IMR-90 (cell line): ENCODE data around the gene SPTLC3. TPM values are rescaled to one million over a fixed set of nuclear protein-coding genes. Genes with fewer than 3 reads are reported as not detected.

Experiments
- ATAC-seq: fragments of 200-7000 bp; cut with Tn5 transposase; 2 replicates; pipeline ENCODE4 v1.9.1; 2020; ENCODE audit warnings: low read depth, mild to moderate bottlenecking, moderate library complexity
- BruUV-seq: library from RNA; stranded (reverse); fragments of 400-500 nt; replicated peaks from 2 replicates; lab custom pipeline; 2021; lab: Mats Ljungman, UMichigan
- CTCF ChIA-PET: fragments of 300-600 bp; formaldehyde crosslinking; extraction: SDS; loops from one replicate; lab custom pipeline; 2021; ENCODE audit warnings: antibody characterized with exemption; lab: Yijun Ruan, JAX
- POLR2A ChIA-PET: fragments of 300-600 bp; sonication (Branson Sonifier 250); formaldehyde crosslinking; loops from one replicate; lab custom pipeline; 2022; ENCODE audit warnings: antibody characterized with exemption; ENCODE audit not compliant: unreplicated experiment; lab: Charles Lee
- DNase-seq: peaks from one replicate; pipeline ENCODE4 v3.0.0; 2013
- H2AFZ ChIP-seq: replicated peaks from 2 replicates; pipeline ENCODE3; 2013; ENCODE audit warnings: low read length, mild to moderate bottlenecking; ENCODE audit not compliant: poor library complexity
- H2AK5ac ChIP-seq: 2 replicates; pipeline ENCODE4 v1.6.1; 2013; ENCODE audit warnings: low read depth, low read length, inconsistent platforms
- H2AK9ac ChIP-seq: replicated peaks from 2 replicates; pipeline ENCODE3; 2013; ENCODE audit warnings: mild to moderate bottlenecking, low read depth, low read length, moderate library complexity; ENCODE audit not compliant: poor library complexity
- H2BK120ac ChIP-seq: 2 replicates; pipeline ENCODE4 v1.6.1; 2013; ENCODE audit warnings: low read depth, low read length, inconsistent platforms
- H2BK15ac ChIP-seq: 3 replicates; pipeline ENCODE4 v1.6.1; 2013; ENCODE audit warnings: low read depth, low read length, inconsistent platforms
- H2BK20ac ChIP-seq: 2 replicates; pipeline ENCODE4 v1.6.1; 2013; ENCODE audit warnings: low read depth, mild to moderate bottlenecking, inconsistent platforms, low read length, moderate library complexity
- H2BK5ac ChIP-seq: 2 replicates; pipeline ENCODE4 v1.6.1; 2013; ENCODE audit warnings: mild to moderate bottlenecking, low read depth, low read length, inconsistent platforms; ENCODE audit not compliant: poor library complexity, severe bottlenecking
- H3K14ac ChIP-seq: replicated peaks from 2 replicates; pipeline ENCODE4 v1.6.1; 2013; ENCODE audit warnings: low read depth, low read length, inconsistent platforms
- H3K18ac ChIP-seq: 2 replicates; pipeline ENCODE4 v1.6.1; 2013; ENCODE audit warnings: low read depth, low read length, control low read depth
- H3K23ac ChIP-seq: 2 replicates; pipeline ENCODE4 v1.6.1; 2013; ENCODE audit warnings: low read depth, low read length, inconsistent platforms
- H3K27ac ChIP-seq: 2 replicates; pipeline ENCODE4 v1.5.1; 2013; ENCODE audit warnings: mild to moderate bottlenecking, control low read depth, low read length; ENCODE audit not compliant: insufficient read depth
- H3K27me3 ChIP-seq: 2 replicates; pipeline ENCODE4 v1.6.1; 2013; ENCODE audit warnings: low read length; ENCODE audit not compliant: control insufficient read depth, insufficient read depth
- H3K36me3 ChIP-seq: 2 replicates; pipeline ENCODE4 v1.6.1; 2013; ENCODE audit warnings: low read length, mixed read lengths; ENCODE audit not compliant: control insufficient read depth, insufficient read depth
- H3K4ac ChIP-seq: 2 replicates; pipeline ENCODE4 v1.6.1; 2013; ENCODE audit warnings: low read depth, low read length, inconsistent platforms
- H3K4me1 ChIP-seq: 2 replicates; pipeline ENCODE4 v1.6.1; 2013; ENCODE audit warnings: low read length, mixed read lengths; ENCODE audit not compliant: control insufficient read depth, insufficient read depth
- H3K4me2 ChIP-seq: 2 replicates; pipeline ENCODE4 v1.6.1; 2013; ENCODE audit warnings: low read depth, mild to moderate bottlenecking, control low read depth, low read length, moderate library complexity
- H3K4me3 ChIP-seq: 2 replicates; pipeline ENCODE4 v1.5.1; 2013; ENCODE audit warnings: low read depth, mild to moderate bottlenecking, control low read depth, low read length, moderate library complexity; ENCODE audit not compliant: insufficient read depth
- H3K56ac ChIP-seq: 2 replicates; pipeline ENCODE4 v1.6.1; 2013; ENCODE audit warnings: low read length, inconsistent platforms; ENCODE audit not compliant: insufficient read depth; ENCODE audit errors: extremely low read depth
- H3K79me1 ChIP-seq, 2 experiments: 2 replicates each; pipeline ENCODE4 v1.6.1; 2013; ENCODE audit warnings: low read length in 2 of 2, inconsistent platforms in 1 of 2, low read depth in 1 of 2
- H3K9ac ChIP-seq: 2 replicates; pipeline ENCODE4 v1.6.1; 2013; ENCODE audit warnings: low read depth, low read length, control low read depth
- H3K9me1 ChIP-seq: 2 replicates; pipeline ENCODE4 v1.6.1; 2013; ENCODE audit warnings: low read length, inconsistent platforms; ENCODE audit not compliant: insufficient read depth
- H3K9me3 ChIP-seq: 2 replicates; pipeline ENCODE4 v1.6.1; 2013; ENCODE audit warnings: low read length; ENCODE audit not compliant: control insufficient read depth, insufficient read depth
- H4K20me1 ChIP-seq: 2 replicates; pipeline ENCODE4 v1.6.1; 2013; ENCODE audit warnings: low read length, inconsistent platforms; ENCODE audit not compliant: insufficient read depth
- H4K5ac ChIP-seq: 2 replicates; pipeline ENCODE4 v1.6.1; 2013; ENCODE audit warnings: mild to moderate bottlenecking, low read depth, low read length, control low read depth
- H4K8ac ChIP-seq, 2 experiments: 2 replicates each; pipeline ENCODE4 v1.6.1; 2013; ENCODE audit warnings: low read depth in 2 of 2, low read length in 2 of 2, control low read depth in 1 of 2, inconsistent platforms in 1 of 2
- H4K91ac ChIP-seq: 2 replicates; pipeline ENCODE4 v1.6.1; 2013; ENCODE audit warnings: low read depth, low read length, inconsistent platforms; ENCODE audit not compliant: insufficient read depth
- BHLHE40 ChIP-seq: fragments of 150-350 bp; IDR thresholded peaks from 2 replicates; pipeline ENCODE4 v1.6.1; 2016; ENCODE audit warnings: mild to moderate bottlenecking, low read depth, low read length
- CHD1 ChIP-seq: IDR thresholded peaks from 2 replicates; pipeline ENCODE4 v1.6.1; 2012; ENCODE audit warnings: low read depth, low read length, improper control_type of control experiment
- FOS ChIP-seq: fragments of 150-350 bp; IDR thresholded peaks from 2 replicates; pipeline ENCODE4 v1.6.1; 2016; ENCODE audit warnings: low read depth, low read length
- MAFK ChIP-seq: IDR thresholded peaks from 2 replicates; pipeline ENCODE4 v1.6.1; 2012; ENCODE audit warnings: low read depth, low read length, improper control_type of control experiment
- MAZ ChIP-seq: IDR thresholded peaks from 2 replicates; pipeline ENCODE4 v1.6.1; 2012; ENCODE audit warnings: low read depth, mild to moderate bottlenecking, low read length, improper control_type of control experiment, moderate library complexity, borderline replicate concordance
- NFE2L2 ChIP-seq: fragments of 150-350 bp; IDR thresholded peaks from 2 replicates; pipeline ENCODE4 v1.6.1; 2016; ENCODE audit warnings: low read depth, mild to moderate bottlenecking, low read length
- POLR2A ChIP-seq: IDR thresholded peaks from 2 replicates; pipeline ENCODE4 v1.6.1; 2012; ENCODE audit warnings: mild to moderate bottlenecking, low read depth, low read length
- RAD21 ChIP-seq: IDR thresholded peaks from 2 replicates; pipeline ENCODE4 v1.6.1; 2012; ENCODE audit warnings: low read length, improper control_type of control experiment
- RCOR1 ChIP-seq: IDR thresholded peaks from 2 replicates; pipeline ENCODE4 v1.6.1; 2012; ENCODE audit warnings: mild to moderate bottlenecking, low read length, improper control_type of control experiment; ENCODE audit not compliant: insufficient replicate concordance
- RFX5 ChIP-seq: IDR thresholded peaks from 2 replicates; pipeline ENCODE4 v1.8.0; 2012; ENCODE audit warnings: low read depth, mild to moderate bottlenecking, low read length, moderate library complexity
- SMC3 ChIP-seq: fragments of 150-350 bp; IDR thresholded peaks from 2 replicates; pipeline ENCODE4 v1.6.1; 2016; ENCODE audit warnings: low read depth, mild to moderate bottlenecking, antibody characterized with exemption, low read length, moderate library complexity
- WGBS, 2 experiments: methylation state at CpG; one replicate each; pipeline versions ENCODE4 v1.1.5 to v1.1.7; 2013; ENCODE audit warnings: missing lambda C conversion rate in 2 of 2; ENCODE audit not compliant: insufficient read length in 1 of 2; ENCODE audit errors: extremely low coverage in 2 of 2; 5-methylcytosine and 5-hydroxymethylcytosine counted together
- dilution Hi-C: fragments of 300-500 bp; cut with HindIII; formaldehyde crosslinking; loops from one replicate; pipeline ENCODE4 v1.14.3; 2018; ENCODE audit warnings: low sequenced_read_pairs; ENCODE audit not compliant: unreplicated experiment
- in situ Hi-C: fragments of 300-500 bp; cut with MboI; formaldehyde crosslinking; loops from 3 replicates; pipeline ENCODE4 v1.14.3; 2019; ENCODE audit warnings: low sequenced_read_pairs, inconsistent platforms, mixed read lengths
- intact Hi-C: fragments of 100-400 bp; cut with micrococcal nuclease; formaldehyde crosslinking; loops from 2 replicates; pipeline ENCODE4 v1.10.0; 2022
- polyA plus RNA-seq, 3 experiments: library from polyadenylated mRNA; depleted of rRNA; stranded (reverse); fragments of >200 nt; gene quantifications; 2 replicates each; pipeline ENCODE4 v1.2.3, GENCODE V29; 2012; ENCODE audit warnings: low replicate concordance in 1 of 3
- total RNA-seq: library from RNA; depleted of rRNA; stranded (reverse); fragments of >200 nt; gene quantifications from 2 replicates; pipeline ENCODE4 v1.2.3, GENCODE V29; 2012
- TF ChIP-seq, protein P1 (sequence below): fragments of 150-350 bp; IDR thresholded peaks from 2 replicates; pipeline ENCODE4 v1.6.1; 2016; ENCODE audit warnings: low read depth, mild to moderate bottlenecking, low read length, moderate library complexity, borderline replicate concordance
- TF ChIP-seq, protein P2 (sequence below): conservative IDR thresholded peaks from 2 replicates; pipeline ENCODE4 v1.5.1; 2012; ENCODE audit warnings: mild to moderate bottlenecking, low read depth, low read length, improper control_type of control experiment
- TF ChIP-seq, protein P3 (sequence below): fragments of 150-350 bp; IDR thresholded peaks from 2 replicates; pipeline ENCODE4 v1.6.1; 2017; ENCODE audit warnings: mild to moderate bottlenecking, antibody characterized with exemption, low read length, low read depth

The SPTLC3 gene
- total and polyA plus RNA-seq, 2 of the 4 experiments (the other 2 are of a cell fraction): 0.44 to 1.6 TPM

DNA sequence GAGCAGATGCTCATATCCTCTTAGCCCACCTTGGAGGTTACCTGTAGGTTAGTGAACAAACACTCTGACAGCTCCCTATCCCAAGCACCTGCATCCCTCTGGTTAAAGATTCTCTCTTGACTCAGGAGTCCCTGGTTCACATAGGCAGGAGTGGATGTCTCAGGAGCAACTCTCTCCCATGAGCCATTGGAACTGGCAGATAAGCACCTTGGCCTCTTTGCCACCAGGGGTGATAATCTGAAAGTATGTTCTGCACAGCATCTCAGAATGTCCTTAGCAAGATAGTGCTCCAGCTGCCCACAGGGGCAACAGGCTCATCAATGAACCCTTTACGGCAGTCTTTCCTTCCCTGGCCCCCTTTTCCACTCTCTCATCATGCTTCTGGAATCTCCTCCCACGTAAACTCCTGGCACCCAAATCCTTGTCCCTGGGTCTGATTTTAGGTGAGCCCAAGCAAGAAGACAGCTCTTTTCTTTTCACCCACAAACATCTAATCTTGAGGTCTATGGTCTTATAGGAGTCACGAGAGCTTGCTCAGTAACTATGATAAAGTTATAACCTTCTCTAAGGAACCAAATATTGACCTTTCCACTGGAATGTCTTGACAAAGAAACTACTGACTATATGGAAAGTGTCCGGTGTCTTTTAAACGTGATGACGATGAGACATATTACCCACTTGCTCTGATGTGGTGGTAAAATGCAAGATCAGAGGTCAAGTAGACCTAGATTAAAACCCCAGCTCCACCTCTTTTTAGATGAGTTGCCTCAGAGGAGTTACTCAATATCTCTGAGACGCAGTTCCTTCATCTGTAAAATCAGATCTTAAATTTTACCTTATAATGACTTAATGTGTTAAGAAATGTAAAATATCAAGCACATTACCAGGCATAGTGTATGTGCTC is 172.5 kb downstream of the SPTLC3 start:
- no peak overlapping the region for H2AK9ac ChIP-seq
- H3K4me3 ChIP-seq: no peak overlapping the region
- no peak overlapping the region for H3K27ac ChIP-seq
- no peak overlapping the region for H3K23ac ChIP-seq
- no peak overlapping the region for H2BK15ac ChIP-seq
- H3K9me1 ChIP-seq: no peaks in the 10 kb centered on the region
- intact Hi-C loops (no loop called here), dilution Hi-C loops (no loop called here), in situ Hi-C loops (no loop called here)
- no peaks in the 10 kb centered on the region for H4K20me1 ChIP-seq
- H3K27me3 ChIP-seq: no peaks in the 10 kb centered on the region
- no peak overlapping the region for H2BK20ac ChIP-seq
- H3K14ac ChIP-seq: no peak overlapping the region
- no peak overlapping the region for H2AK5ac ChIP-seq
- no peaks in the 10 kb centered on the region for H3K79me1 ChIP-seq
- ATAC-seq (no peak), DNase-seq (no peak)
- no peak overlapping the region for H4K5ac ChIP-seq
- TF ChIP-seq POLR2A: no peak
- no peak for TF ChIP-seq RFX5
- no peak for TF ChIP-seq FOS
- no peak for TF ChIP-seq RAD21
- TF ChIP-seq NFE2L2: no peak
- TF ChIP-seq MAFK: no peak
- TF ChIP-seq, protein P1, sequence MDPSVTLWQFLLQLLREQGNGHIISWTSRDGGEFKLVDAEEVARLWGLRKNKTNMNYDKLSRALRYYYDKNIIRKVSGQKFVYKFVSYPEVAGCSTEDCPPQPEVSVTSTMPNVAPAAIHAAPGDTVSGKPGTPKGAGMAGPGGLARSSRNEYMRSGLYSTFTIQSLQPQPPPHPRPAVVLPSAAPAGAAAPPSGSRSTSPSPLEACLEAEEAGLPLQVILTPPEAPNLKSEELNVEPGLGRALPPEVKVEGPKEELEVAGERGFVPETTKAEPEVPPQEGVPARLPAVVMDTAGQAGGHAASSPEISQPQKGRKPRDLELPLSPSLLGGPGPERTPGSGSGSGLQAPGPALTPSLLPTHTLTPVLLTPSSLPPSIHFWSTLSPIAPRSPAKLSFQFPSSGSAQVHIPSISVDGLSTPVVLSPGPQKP: no peak
- TF ChIP-seq BHLHE40: no peak
- TF ChIP-seq, protein P2, sequence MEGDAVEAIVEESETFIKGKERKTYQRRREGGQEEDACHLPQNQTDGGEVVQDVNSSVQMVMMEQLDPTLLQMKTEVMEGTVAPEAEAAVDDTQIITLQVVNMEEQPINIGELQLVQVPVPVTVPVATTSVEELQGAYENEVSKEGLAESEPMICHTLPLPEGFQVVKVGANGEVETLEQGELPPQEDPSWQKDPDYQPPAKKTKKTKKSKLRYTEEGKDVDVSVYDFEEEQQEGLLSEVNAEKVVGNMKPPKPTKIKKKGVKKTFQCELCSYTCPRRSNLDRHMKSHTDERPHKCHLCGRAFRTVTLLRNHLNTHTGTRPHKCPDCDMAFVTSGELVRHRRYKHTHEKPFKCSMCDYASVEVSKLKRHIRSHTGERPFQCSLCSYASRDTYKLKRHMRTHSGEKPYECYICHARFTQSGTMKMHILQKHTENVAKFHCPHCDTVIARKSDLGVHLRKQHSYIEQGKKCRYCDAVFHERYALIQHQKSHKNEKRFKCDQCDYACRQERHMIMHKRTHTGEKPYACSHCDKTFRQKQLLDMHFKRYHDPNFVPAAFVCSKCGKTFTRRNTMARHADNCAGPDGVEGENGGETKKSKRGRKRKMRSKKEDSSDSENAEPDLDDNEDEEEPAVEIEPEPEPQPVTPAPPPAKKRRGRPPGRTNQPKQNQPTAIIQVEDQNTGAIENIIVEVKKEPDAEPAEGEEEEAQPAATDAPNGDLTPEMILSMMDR: no peak
- TF ChIP-seq RCOR1: no peak
- TF ChIP-seq CHD1: no peak
- TF ChIP-seq SMC3: no peak
- TF ChIP-seq MAZ: no peak
- TF ChIP-seq, protein P3, sequence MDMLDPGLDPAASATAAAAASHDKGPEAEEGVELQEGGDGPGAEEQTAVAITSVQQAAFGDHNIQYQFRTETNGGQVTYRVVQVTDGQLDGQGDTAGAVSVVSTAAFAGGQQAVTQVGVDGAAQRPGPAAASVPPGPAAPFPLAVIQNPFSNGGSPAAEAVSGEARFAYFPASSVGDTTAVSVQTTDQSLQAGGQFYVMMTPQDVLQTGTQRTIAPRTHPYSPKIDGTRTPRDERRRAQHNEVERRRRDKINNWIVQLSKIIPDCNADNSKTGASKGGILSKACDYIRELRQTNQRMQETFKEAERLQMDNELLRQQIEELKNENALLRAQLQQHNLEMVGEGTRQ: no peak
- no peak overlapping the region for H2BK120ac ChIP-seq
- H3K36me3 ChIP-seq: no peaks in the 10 kb centered on the region
- no peak overlapping the region for H4K8ac ChIP-seq
- no peak overlapping the region for H3K9ac ChIP-seq
- no peak overlapping the region for H4K91ac ChIP-seq
- H2AFZ ChIP-seq: no peak overlapping the region
- no CpG with 5 or more reads among the region's 7 CpGs for WGBS, 2 experiments
- ChIA-PET POLR2A (no interaction called here), CTCF (no interaction called here)
- H3K56ac ChIP-seq: no peak overlapping the region
- no peak overlapping the region for H2BK5ac ChIP-seq
- no peak overlapping the region for H3K4ac ChIP-seq
- H3K18ac ChIP-seq: no peak overlapping the region
- H3K4me1 ChIP-seq: no peaks in the 10 kb centered on the region
- H3K9me3 ChIP-seq: no peaks in the 10 kb centered on the region
- H3K4me2 ChIP-seq: no peak overlapping the region
- no TSS peak for BruUV-seq
